ENCODE measurements around the gene LAPTM4A. TPM values are rescaled to one million over a fixed set of nuclear protein-coding genes. Genes with fewer than 3 reads are reported as not detected.

LAPTM4A gene
- total RNA-seq, 1 experiment from 2014 or later = 131 TPM

DNA sequence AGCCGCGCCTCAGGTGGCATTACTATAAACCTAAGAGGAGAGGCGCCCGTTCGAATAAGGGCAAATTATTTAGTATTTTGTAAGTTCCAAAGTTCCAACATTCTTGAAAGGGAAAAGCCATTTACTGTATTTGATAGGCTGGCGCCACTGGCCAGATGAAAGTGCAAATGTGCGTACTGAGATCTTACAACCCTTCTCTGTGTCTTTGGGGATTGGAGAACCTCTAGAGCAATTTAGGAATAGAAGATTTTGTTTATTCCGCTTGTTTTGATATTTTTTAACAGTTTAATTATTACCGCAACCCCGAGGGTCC is 61.1 kb downstream of the LAPTM4A start:
- H3K27me3 Mint-ChIP-seq (ENCODE audit: low read depth) = no peaks in the 10 kb centered on the region
- H2BK12ac ChIP-seq (ENCODE audit: insufficient read length, low read depth, low read length) = no peak overlapping the region
- H3K18ac ChIP-seq (ENCODE audit: insufficient read length, low read depth, low read length) = peak overlapping the region; percentile 58
- H4K8ac ChIP-seq (replicated peaks; ENCODE audit: insufficient read length, low read depth, low read length) = no peak overlapping the region
- no peak overlapping the region for H3K23ac ChIP-seq (ENCODE audit: insufficient read length, low read depth, low read length)
- H3K4me3 Mint-ChIP-seq = peak overlapping the region; percentile 93 to 96
- H3K4me1 ChIP-seq (ENCODE audit: insufficient read depth, low read length) = peaks cover 4% of the 10 kb centered on the region; the same call in 1 of the 2 replicates
- H3T11ph ChIP-seq (ENCODE audit: low read length) = no peak overlapping the region
- WGBS (ENCODE audit: extremely low coverage, insufficient read length, low lambda C conversion rate) = no CpG with 5 or more reads among the region's 10 CpGs
- H3K4me1 Mint-ChIP-seq = peaks cover 23 to 26% of the 10 kb centered on the region in 2 experiments
- H3K27ac ChIP-seq (ENCODE audit: insufficient read length, low read depth, low read length) = no peak overlapping the region
- H3K79me1 ChIP-seq (ENCODE audit: insufficient read depth, low read depth, low read length, poor library complexity, severe bottlenecking) = no peaks in the 10 kb centered on the region
- no peaks in the 10 kb centered on the region for H3K27me3 ChIP-seq (ENCODE audit: insufficient read depth, low read length)
- H2BK15ac ChIP-seq (ENCODE audit: low read depth, low read length) = no peak overlapping the region
- H3K56ac ChIP-seq (ENCODE audit: insufficient read length, low read depth, low read length) = no peak overlapping the region
- H3K14ac ChIP-seq (ENCODE audit: insufficient read depth, low read length) = peak overlapping the region; percentile 36; the same call in 1 of the 2 replicates
- no peaks in the 10 kb centered on the region for H3K9me3 Mint-ChIP-seq
- no peak for DNase-seq
- no peak overlapping the region for H2BK20ac ChIP-seq (ENCODE audit: low read depth, low read length, poor library complexity, severe bottlenecking)
- peaks cover 6% of the 10 kb centered on the region for H3K23me2 ChIP-seq (ENCODE audit: insufficient read length, low read depth, low read length, poor library complexity, severe bottlenecking)
- peak overlapping the region in 2 of 3 experiments; percentile 88 to 94; a peak in 4 of 7 replicates for H3K27ac Mint-ChIP-seq
- H2AK5ac ChIP-seq (ENCODE audit: insufficient read length, low read length) = no peak overlapping the region
- H2BK120ac ChIP-seq (ENCODE audit: low read depth, low read length, poor library complexity, severe bottlenecking) = no peak overlapping the region
- H4K20me1 ChIP-seq (ENCODE audit: control insufficient read depth, insufficient read depth, insufficient read length) = no peaks in the 10 kb centered on the region
- TF ChIP-seq, protein P1, sequence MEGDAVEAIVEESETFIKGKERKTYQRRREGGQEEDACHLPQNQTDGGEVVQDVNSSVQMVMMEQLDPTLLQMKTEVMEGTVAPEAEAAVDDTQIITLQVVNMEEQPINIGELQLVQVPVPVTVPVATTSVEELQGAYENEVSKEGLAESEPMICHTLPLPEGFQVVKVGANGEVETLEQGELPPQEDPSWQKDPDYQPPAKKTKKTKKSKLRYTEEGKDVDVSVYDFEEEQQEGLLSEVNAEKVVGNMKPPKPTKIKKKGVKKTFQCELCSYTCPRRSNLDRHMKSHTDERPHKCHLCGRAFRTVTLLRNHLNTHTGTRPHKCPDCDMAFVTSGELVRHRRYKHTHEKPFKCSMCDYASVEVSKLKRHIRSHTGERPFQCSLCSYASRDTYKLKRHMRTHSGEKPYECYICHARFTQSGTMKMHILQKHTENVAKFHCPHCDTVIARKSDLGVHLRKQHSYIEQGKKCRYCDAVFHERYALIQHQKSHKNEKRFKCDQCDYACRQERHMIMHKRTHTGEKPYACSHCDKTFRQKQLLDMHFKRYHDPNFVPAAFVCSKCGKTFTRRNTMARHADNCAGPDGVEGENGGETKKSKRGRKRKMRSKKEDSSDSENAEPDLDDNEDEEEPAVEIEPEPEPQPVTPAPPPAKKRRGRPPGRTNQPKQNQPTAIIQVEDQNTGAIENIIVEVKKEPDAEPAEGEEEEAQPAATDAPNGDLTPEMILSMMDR (conservative IDR thresholded peaks at IDR 0.05) = no peak
- H4K91ac ChIP-seq (ENCODE audit: insufficient read length, low read depth, low read length) = no peak overlapping the region
- peak overlapping the region; percentile 75 for H3K4me2 ChIP-seq (ENCODE audit: insufficient read depth, insufficient read length, low read length)
- H3K4ac ChIP-seq (ENCODE audit: low read depth, low read length) = no peak overlapping the region
- H3K79me2 ChIP-seq (ENCODE audit: insufficient read depth, low read length) = peaks cover 8% of the 10 kb centered on the region; the same call in 1 of the 2 replicates
- no peak overlapping the region for H2AFZ ChIP-seq (ENCODE audit: low read length)
- no peaks in the 10 kb centered on the region for H3K9me3 ChIP-seq (ENCODE audit: control insufficient read depth, low read depth, low read length)
- no peak overlapping the region for H2BK5ac ChIP-seq (ENCODE audit: insufficient read length, low read length)
- peaks cover 16 to 22% (median 17%) of the 10 kb centered on the region in 3 experiments for H3K36me3 Mint-ChIP-seq (ENCODE audit: insufficient read depth in 1 of 3, low read depth in 3 of 3)
- no peak overlapping the region for H3K9ac ChIP-seq (ENCODE audit: extremely low read depth, insufficient read length, low read length)
- H4K5ac ChIP-seq (ENCODE audit: insufficient read length, low read depth, low read length) = no peak overlapping the region

Data from H9 (cell line).